Stomach (tissue), 19 donors: Measurements from ENCODE around the gene VSIG10L2. TPM values are rescaled to one million over a fixed set of nuclear protein-coding genes. Genes with fewer than 3 reads are reported as not detected.
A peak's percentile ranks its signal among the peaks of the same experiment; 100 is the strongest.

ENCODE experiments used
- DNase-seq, 2 donors: peaks; one replicate each; pipeline versions ENCODE4 v3.0.0 to v3.0.0-alpha.2; 2013 to 2019
- H3K27ac ChIP-seq, 5 donors: fragments of 200-600 bp in 4 of 5; sonication (generic) in 4 of 5; one replicate each; pipeline ENCODE4 v1.5.1; 2013 to 2019; ENCODE audit warnings: mild to moderate bottlenecking in 1 of 5, moderate library complexity in 1 of 5
- H3K27me3 ChIP-seq, 3 donors: fragments of 200-600 bp; sonication (generic); one replicate each; pipeline ENCODE4 v1.5.1; 2017 to 2019; ENCODE audit warnings: mixed run types in 1 of 3
- H3K36me3 ChIP-seq, 4 donors: fragments of 200-600 bp; sonication (generic); 1 replicate in 3 of 4; 2 replicates in 1 of 4; pipeline ENCODE4 v1.5.1; 2016 to 2019
- H3K4me1 ChIP-seq, 4 donors: fragments of 200-600 bp; sonication (generic); one replicate each; pipeline ENCODE4 v1.5.1; 2016 to 2019
- H3K4me3 ChIP-seq, 4 donors: fragments of 200-600 bp; sonication (generic) in 3 of 4; one replicate each; pipeline ENCODE4 v1.5.1; 2016 to 2019; ENCODE audit warnings: mild to moderate bottlenecking in 1 of 4
- H3K9me3 ChIP-seq, 4 donors: fragments of 200-600 bp; sonication (generic); one replicate each; pipeline ENCODE4 v1.5.1; 2016 to 2019
- EP300 ChIP-seq: sonication (generic); formaldehyde crosslinking; IDR thresholded peaks from one replicate; pipeline ENCODE4 v1.6.1; 2017; ENCODE audit warnings: antibody characterized with exemption
- POLR2A ChIP-seq, 4 donors: fragments of 450-650 bp; IDR thresholded peaks; one replicate each; pipeline ENCODE4 v1.6.1; 2016; ENCODE audit warnings: antibody characterized with exemption in 4 of 4, control low read depth in 2 of 4, mild to moderate bottlenecking in 1 of 4, moderate library complexity in 1 of 4
- POLR2AphosphoS5 ChIP-seq, 3 donors: sonication (generic); formaldehyde crosslinking; IDR thresholded peaks; one replicate each; pipeline ENCODE4 v1.6.1; 2016; ENCODE audit warnings: antibody characterized with exemption in 3 of 3
- WGBS, 5 donors: extraction: QIAGEN DNeasy Blood & Tissue Kit in 3 of 5; methylation state at CpG; one replicate each; pipeline versions ENCODE4 v1.1.5 to v1.1.7; 2013 to 2018; 5-methylcytosine and 5-hydroxymethylcytosine counted together
- intact Hi-C: fragments of 100-400 bp; cut with DNase I; formaldehyde crosslinking; loops from one replicate; pipeline ENCODE4 v1.15.1; 2023; ENCODE audit warnings: low total_unique reads
- long read RNA-seq, 10 donors: transcript quantifications; one replicate each; lab custom pipeline, GENCODE V29; 2026
- polyA plus RNA-seq, 3 donors: library from polyadenylated mRNA; stranded (reverse); fragments of 200-250 nt; gene quantifications; one replicate each; pipeline ENCODE4 v1.2.3, GENCODE V29; 2013
- total RNA-seq, 5 donors: library from RNA; depleted of rRNA; stranded (reverse); fragments of >200 nt; gene quantifications; one replicate each; pipeline versions ENCODE4 v1.1.0 to v1.2.3, GENCODE V29; 2014 to 2016
- TF ChIP-seq, protein P1 (sequence below), 7 experiments: fragments of 450-650 bp in 4 of 7; fragments of 200-600 bp in 3 of 7; sonication (generic) in 3 of 7; IDR thresholded peaks; one replicate each; pipeline ENCODE4 v1.5.1; 2016 to 2019; ENCODE audit warnings: antibody characterized with exemption in 7 of 7, control low read depth in 2 of 7, mild to moderate bottlenecking in 1 of 7
- donor health status: healthy with polysubstance abuse.
- donor health status: Bipolar disorder and iron deficiency.
- donor health status: healthy.

VSIG10L2 gene
- not detected for total RNA-seq
- 1 to 10 TPM in 1 of 3 donors, under 1 TPM in 1, not detected in 1; 0.35 to 1.4 TPM for polyA plus RNA-seq
- long read RNA-seq, donor 1 = 0 reads
- long read RNA-seq, donor 2 = 0 reads
- long read RNA-seq, donor 3 = 0 reads
- long read RNA-seq, donor 4 = 0 reads
- long read RNA-seq, donor 5 = 0 reads
- long read RNA-seq, donor 6 = 0 reads
- long read RNA-seq, donor 7 = 0 reads
- long read RNA-seq, donor 8 = 0 reads
- long read RNA-seq, donor 9 = 0 reads
- long read RNA-seq, donor 10 = 0 reads

DNA sequence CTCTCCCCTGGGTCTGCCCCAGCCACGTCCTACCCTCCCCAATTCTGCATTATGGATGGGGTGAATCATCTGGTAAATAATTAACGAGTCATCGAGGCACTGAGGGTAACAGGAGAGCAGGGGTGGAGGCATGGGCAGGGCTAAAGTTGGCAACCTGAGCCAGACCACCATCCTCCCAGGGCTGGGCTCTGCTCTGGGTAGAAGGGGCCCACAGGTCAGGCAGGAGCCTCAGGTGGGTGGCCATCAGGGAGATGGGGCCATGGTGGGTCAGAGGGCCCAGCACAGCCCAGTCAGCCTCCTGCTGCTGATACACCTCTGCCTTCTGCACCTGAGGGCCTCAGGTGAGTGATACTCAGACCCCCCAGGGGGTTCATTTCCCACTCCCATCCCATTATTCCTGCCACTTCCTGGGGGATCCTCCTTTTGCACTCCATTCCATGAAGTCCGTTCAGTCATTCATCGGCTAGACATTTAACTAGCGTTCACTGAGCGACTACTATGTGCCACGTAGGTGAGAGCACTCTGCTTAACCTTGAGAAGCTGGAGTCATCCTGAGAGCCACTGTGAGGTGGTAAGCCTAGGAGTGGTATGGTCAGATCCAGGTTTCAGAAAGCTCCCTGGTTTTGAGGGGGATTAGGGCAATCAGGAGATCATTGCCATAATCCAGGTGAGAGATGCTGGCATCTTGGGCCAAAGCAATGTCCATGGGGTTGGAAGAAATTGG lies at the start of gene VSIG10L2:
TSS of gene VSIG10L2 (plus strand) at position 248 of the 724 bp plus-strand sequence. CDS start at position 260, 12 bp downstream.
- no peaks in the 10 kb centered on the region for H3K9me3 ChIP-seq
- intact Hi-C loops = no loop called here
- H3K4me3 ChIP-seq = no peak within 1 kb of the TSS
- TF ChIP-seq, protein P1, sequence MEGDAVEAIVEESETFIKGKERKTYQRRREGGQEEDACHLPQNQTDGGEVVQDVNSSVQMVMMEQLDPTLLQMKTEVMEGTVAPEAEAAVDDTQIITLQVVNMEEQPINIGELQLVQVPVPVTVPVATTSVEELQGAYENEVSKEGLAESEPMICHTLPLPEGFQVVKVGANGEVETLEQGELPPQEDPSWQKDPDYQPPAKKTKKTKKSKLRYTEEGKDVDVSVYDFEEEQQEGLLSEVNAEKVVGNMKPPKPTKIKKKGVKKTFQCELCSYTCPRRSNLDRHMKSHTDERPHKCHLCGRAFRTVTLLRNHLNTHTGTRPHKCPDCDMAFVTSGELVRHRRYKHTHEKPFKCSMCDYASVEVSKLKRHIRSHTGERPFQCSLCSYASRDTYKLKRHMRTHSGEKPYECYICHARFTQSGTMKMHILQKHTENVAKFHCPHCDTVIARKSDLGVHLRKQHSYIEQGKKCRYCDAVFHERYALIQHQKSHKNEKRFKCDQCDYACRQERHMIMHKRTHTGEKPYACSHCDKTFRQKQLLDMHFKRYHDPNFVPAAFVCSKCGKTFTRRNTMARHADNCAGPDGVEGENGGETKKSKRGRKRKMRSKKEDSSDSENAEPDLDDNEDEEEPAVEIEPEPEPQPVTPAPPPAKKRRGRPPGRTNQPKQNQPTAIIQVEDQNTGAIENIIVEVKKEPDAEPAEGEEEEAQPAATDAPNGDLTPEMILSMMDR (IDR thresholded peaks at IDR 0.05) = no peak
- TF ChIP-seq POLR2AphosphoS5 (IDR thresholded peaks at IDR 0.05) = no peak
- no peak for TF ChIP-seq POLR2A (IDR thresholded peaks at IDR 0.05)
- TF ChIP-seq EP300 = no peak
- no peak for DNase-seq
- WGBS, 5 donors = 72 to 80% (median 78%) methylated on average over 8 of the region's 8 CpGs
- H3K27me3 ChIP-seq = peaks cover 0 to 26% (median 0%) of the 10 kb centered on the region in 3 donors
- no peak within 1 kb of the TSS for H3K27ac ChIP-seq
- no peaks in the 10 kb centered on the region for H3K36me3 ChIP-seq
- peaks cover 0 to 13% (median 5%) of the 10 kb centered on the region in 4 donors for H3K4me1 ChIP-seq

DNA sequence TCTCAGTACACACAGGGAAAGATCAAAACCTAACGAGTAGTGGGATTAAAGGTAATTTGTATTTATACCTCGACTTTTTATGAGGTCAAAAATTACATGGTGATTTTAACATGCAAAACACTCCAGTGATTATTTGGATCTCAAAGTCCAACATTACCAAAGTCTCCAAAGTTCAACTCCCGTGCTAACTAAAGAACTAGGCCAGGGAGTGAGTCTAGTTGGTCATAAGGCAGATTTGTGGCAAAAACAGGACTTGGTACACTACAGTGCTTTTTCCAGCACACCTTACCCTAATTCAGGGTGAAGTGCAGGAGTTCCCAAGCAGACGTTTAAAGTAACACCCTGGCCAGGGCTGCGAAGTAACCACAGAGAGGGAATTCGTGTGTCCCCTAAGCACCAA lies 44.0 kb upstream of the VSIG10L2 start:
- TF ChIP-seq POLR2AphosphoS5 (IDR thresholded peaks at IDR 0.05) (no peak), EP300 (no peak), POLR2A (IDR thresholded peaks at IDR 0.05) (no peak)
- TF ChIP-seq, protein P1 (IDR thresholded peaks at IDR 0.05) = no peak
- no peak for DNase-seq
- Histone ChIP-seq H3K4me1 (peaks cover 20 to 32% (median 26%) of the 10 kb centered on the region in 4 donors), H3K36me3 (peaks cover 0 to 23% (median 19%) of the 10 kb centered on the region in 4 donors), H3K4me3 (peak overlapping the region in 2 of 4 donors; percentile 53 to 56), H3K27ac (peak overlapping the region in 1 of 5 donors; percentile 87), H3K9me3 (no peaks in the 10 kb centered on the region), H3K27me3 (peaks cover 0 to 34% (median 24%) of the 10 kb centered on the region in 3 donors)
- 77 to 82% (median 78%) methylated on average over 6 of the region's 6 CpGs for WGBS, 5 donors
- intact Hi-C loops = no loop called here

DNA sequence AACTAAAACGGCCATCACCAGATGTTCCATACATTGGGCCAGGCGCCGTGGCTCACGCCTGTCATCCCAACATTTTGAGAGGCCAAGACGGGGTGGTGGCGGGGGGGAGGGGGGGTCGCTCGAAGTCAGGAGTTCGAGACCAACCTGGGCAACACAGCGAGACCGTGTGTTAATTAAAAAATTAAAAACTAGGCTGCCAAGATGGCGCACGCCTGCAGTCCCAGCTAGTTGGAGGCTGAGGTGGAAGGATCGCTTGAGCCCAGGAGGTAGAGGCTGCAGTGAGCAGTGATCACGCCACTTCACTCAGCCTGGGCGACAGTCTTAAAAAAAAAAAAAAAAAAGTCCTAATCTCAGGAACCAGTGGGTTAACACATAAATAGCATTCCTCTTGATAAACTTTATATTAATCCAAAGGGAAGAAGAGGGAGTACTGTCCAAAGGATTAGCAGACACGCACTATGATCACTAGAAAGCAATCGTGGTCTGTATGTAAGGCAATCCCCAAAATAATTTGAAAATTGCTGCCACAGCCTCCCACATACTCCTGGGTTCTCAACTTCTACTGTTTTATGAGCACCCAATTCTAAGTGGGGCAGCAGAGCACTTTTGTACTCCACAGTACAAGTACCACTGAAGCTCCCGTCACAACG lies 43.4 kb upstream of the VSIG10L2 start:
- Histone ChIP-seq H3K9me3 (no peaks in the 10 kb centered on the region), H3K4me3 (peak overlapping the region; percentile 53 to 63 (median 58)), H3K4me1 (peaks cover 20 to 32% (median 26%) of the 10 kb centered on the region in 4 donors), H3K27me3 (peaks cover 0 to 37% (median 24%) of the 10 kb centered on the region in 3 donors), H3K27ac (peak overlapping the region; percentile 78 to 88 (median 80)), H3K36me3 (peaks cover 0 to 23% (median 19%) of the 10 kb centered on the region in 4 donors)
- DNase-seq = no peak
- WGBS, 5 donors = 45 to 52% (median 45%) methylated on average over 19 to 20 of the region's 20 CpGs
- TF ChIP-seq, protein P1 (IDR thresholded peaks at IDR 0.05) = no peak
- TF ChIP-seq POLR2A (IDR thresholded peaks at IDR 0.05) (no peak), POLR2AphosphoS5 (IDR thresholded peaks at IDR 0.05) (no peak)
- intact Hi-C loops = no loop called here
